Osteocyte (in vitro differentiated cells): ENCODE measurements around the gene HNRNPL. TPM values are rescaled to one million over a fixed set of nuclear protein-coding genes. Genes with fewer than 3 reads are reported as not detected.
A peak's percentile ranks its signal among the peaks of the same experiment; 100 is the strongest.
"Not testable (repeated sequence)": the region's sequence is repeated elsewhere in the genome, so short reads cannot be mapped to it uniquely, and the experiment has no call there.

Experiments
- DNase-seq: peaks from one replicate; pipeline ENCODE4 v3.0.0; 2021; ENCODE audit warnings: mixed read lengths; ENCODE audit not compliant: unreplicated experiment; ENCODE audit errors: extremely low spot score
- H3K27ac Mint-ChIP-seq: one replicate; pipeline ENCODE4 v1.8.0; 2021; ENCODE audit warnings: mild to moderate bottlenecking, mixed read lengths; ENCODE audit not compliant: unreplicated experiment
- H3K27me3 Mint-ChIP-seq: one replicate; pipeline ENCODE4 v1.8.0; 2021; ENCODE audit warnings: mixed read lengths; ENCODE audit not compliant: unreplicated experiment
- H3K36me3 Mint-ChIP-seq: one replicate; pipeline ENCODE4 v1.8.0; 2021; ENCODE audit warnings: mixed read lengths; ENCODE audit not compliant: unreplicated experiment
- H3K4me1 Mint-ChIP-seq: one replicate; pipeline ENCODE4 v1.8.0; 2021; ENCODE audit warnings: mixed read lengths; ENCODE audit not compliant: unreplicated experiment
- H3K4me3 Mint-ChIP-seq: one replicate; pipeline ENCODE4 v1.8.0; 2021; ENCODE audit warnings: mild to moderate bottlenecking, moderate library complexity, mixed read lengths; ENCODE audit not compliant: unreplicated experiment
- H3K9me3 Mint-ChIP-seq: one replicate; pipeline ENCODE4 v1.8.0; 2021; ENCODE audit warnings: mixed read lengths; ENCODE audit not compliant: unreplicated experiment
- total RNA-seq: library from RNA; stranded (reverse); gene quantifications from 2 replicates; pipeline ENCODE4 v1.2.1, GENCODE V29; 2021
- TF ChIP-seq, protein P1 (sequence below): fragments of 200-600 bp; sonication (generic); IDR thresholded peaks from 2 replicates; pipeline ENCODE4 v1.5.0; 2021; ENCODE audit warnings: antibody characterized with exemption, mild to moderate bottlenecking, moderate library complexity

HNRNPL gene
- total RNA-seq, 1 donor from 2014 or later, result 262 TPM

- Mint-ChIP-seq H3K9me3 (no peaks in the 10 kb centered on the region), H3K27ac (no peak overlapping the region), H3K4me3 (no peak overlapping the region), H3K36me3 (no peaks in the 10 kb centered on the region), H3K4me1 (peaks cover 9% of the 10 kb centered on the region), H3K27me3 (peaks cover 6% of the 10 kb centered on the region)
- no peak for DNase-seq
- TF ChIP-seq, protein P1, sequence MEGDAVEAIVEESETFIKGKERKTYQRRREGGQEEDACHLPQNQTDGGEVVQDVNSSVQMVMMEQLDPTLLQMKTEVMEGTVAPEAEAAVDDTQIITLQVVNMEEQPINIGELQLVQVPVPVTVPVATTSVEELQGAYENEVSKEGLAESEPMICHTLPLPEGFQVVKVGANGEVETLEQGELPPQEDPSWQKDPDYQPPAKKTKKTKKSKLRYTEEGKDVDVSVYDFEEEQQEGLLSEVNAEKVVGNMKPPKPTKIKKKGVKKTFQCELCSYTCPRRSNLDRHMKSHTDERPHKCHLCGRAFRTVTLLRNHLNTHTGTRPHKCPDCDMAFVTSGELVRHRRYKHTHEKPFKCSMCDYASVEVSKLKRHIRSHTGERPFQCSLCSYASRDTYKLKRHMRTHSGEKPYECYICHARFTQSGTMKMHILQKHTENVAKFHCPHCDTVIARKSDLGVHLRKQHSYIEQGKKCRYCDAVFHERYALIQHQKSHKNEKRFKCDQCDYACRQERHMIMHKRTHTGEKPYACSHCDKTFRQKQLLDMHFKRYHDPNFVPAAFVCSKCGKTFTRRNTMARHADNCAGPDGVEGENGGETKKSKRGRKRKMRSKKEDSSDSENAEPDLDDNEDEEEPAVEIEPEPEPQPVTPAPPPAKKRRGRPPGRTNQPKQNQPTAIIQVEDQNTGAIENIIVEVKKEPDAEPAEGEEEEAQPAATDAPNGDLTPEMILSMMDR, result no peak
Observed at GRCh38 chr19:38856813-38857212, 7.0 kb upstream of the HNRNPL start.

DNA sequence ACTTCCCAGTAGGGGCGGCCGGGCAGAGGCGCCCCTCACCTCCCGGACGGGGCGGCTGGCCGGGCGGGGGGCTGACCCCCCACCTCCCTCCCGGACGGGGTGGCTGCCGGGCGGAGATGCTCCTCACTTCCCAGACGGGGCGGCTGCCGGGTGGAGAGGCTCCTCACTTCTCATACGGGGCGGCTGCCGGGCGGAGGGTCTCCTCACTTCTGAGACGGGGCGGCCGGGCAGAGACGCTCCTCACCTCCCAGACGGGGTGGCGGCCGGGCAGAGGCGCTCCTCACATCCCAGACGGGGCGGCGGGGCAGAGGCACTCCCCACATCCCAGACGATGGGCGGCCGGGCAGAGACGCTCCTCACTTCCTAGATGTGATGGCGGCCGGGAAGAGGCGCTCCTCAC is 6.0 kb upstream of the HNRNPL start:
- H3K27me3 Mint-ChIP-seq, DNase-seq, H3K36me3 Mint-ChIP-seq, H3K4me3 Mint-ChIP-seq, H3K9me3 Mint-ChIP-seq, H3K27ac Mint-ChIP-seq: not testable (repeated sequence)
- H3K4me1 Mint-ChIP-seq, result peaks cover 19% of the 10 kb centered on the region

DNA sequence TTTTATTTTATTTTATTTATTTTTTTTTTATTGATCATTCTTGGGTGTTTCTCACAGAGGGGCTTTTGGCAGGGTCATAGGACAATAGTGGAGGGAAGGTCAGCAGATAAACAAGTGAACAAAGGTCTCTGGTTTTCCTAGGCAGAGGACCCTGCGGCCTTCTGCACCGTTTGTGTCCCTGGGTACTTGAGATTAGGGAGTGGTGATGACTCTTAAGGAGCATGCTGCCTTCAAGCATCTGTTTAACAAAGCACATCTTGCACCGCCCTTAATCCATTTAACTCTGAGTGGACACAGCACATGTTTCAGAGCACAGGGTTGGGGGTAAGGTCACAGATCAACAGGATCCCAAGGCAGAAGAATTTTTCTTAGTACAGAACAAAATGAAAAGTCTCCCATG is 5.2 kb upstream of the HNRNPL start:
- H3K4me3 Mint-ChIP-seq, H3K9me3 Mint-ChIP-seq, DNase-seq, H3K27ac Mint-ChIP-seq, H3K27me3 Mint-ChIP-seq, H3K36me3 Mint-ChIP-seq: not testable (repeated sequence)
- peaks cover 21% of the 10 kb centered on the region for H3K4me1 Mint-ChIP-seq

DNA sequence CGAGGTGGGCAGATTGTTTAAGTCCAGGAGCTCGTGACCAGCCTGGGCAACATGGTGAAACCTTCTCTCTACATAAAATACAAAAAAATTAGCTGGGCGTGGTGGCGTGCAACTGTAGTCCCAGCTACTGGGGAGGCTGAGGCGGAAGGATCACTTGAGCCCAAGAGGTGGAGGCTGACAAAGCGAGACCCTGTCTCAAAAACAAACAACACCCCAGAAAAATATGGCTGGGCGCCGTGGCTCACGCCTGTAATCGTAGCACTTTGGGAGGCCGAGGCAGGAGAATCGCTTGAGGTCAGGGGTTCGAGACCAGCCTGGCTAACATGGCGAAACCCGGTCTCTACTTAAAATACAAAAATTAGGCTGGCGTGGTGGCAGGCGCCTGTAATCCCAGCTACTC is 3.4 kb upstream of the HNRNPL start:
- peak overlapping the region; percentile 92 for H3K4me3 Mint-ChIP-seq
- H3K27me3 Mint-ChIP-seq, result peaks cover 2% of the 10 kb centered on the region
- H3K4me1 Mint-ChIP-seq, result peaks cover 31% of the 10 kb centered on the region
- TF ChIP-seq, protein P1, result no peak
- no peak for DNase-seq
- peak overlapping the region; percentile 91 for H3K27ac Mint-ChIP-seq
- H3K36me3 Mint-ChIP-seq, result no peaks in the 10 kb centered on the region
- no peaks in the 10 kb centered on the region for H3K9me3 Mint-ChIP-seq

- Mint-ChIP-seq H3K27me3 (peaks cover 2% of the 10 kb centered on the region), H3K4me1 (peaks cover 38% of the 10 kb centered on the region), H3K27ac (peak overlapping the region; percentile 91), H3K4me3 (peak overlapping the region; percentile 92), H3K36me3 (peaks cover 2% of the 10 kb centered on the region), H3K9me3 (no peaks in the 10 kb centered on the region)
- no peak for DNase-seq
- TF ChIP-seq, protein P1, result no peak
Observed at GRCh38 chr19:38852231-38853044, 2.7 kb upstream of the HNRNPL start.

- Mint-ChIP-seq H3K27ac (peak overlapping the region; percentile 98), H3K9me3 (no peaks in the 10 kb centered on the region), H3K36me3 (peaks cover 5% of the 10 kb centered on the region), H3K27me3 (peaks cover 1% of the 10 kb centered on the region), H3K4me1 (peaks cover 43% of the 10 kb centered on the region), H3K4me3 (peak overlapping the region; percentile 85)
- TF ChIP-seq, protein P1, result no peak
- DNase-seq, result peak; percentile 97
Observed at GRCh38 chr19:38851622-38852230, 1.9 kb upstream of the HNRNPL start.
